GM19395 (cell line): ENCODE results near the gene NOP53.
"Not testable (repeated sequence)": the region's sequence is repeated elsewhere in the genome, so short reads cannot be mapped to it uniquely, and the experiment has no call there.

Source experiments
- ATAC-seq: cut with Tn5 transposase; IDR thresholded peaks from one replicate; pipeline ENCODE4 v1.9.1; 2021; ENCODE audit warnings: mild to moderate bottlenecking, moderate library complexity; ENCODE audit not compliant: unreplicated experiment

NOP53 gene

DNA sequence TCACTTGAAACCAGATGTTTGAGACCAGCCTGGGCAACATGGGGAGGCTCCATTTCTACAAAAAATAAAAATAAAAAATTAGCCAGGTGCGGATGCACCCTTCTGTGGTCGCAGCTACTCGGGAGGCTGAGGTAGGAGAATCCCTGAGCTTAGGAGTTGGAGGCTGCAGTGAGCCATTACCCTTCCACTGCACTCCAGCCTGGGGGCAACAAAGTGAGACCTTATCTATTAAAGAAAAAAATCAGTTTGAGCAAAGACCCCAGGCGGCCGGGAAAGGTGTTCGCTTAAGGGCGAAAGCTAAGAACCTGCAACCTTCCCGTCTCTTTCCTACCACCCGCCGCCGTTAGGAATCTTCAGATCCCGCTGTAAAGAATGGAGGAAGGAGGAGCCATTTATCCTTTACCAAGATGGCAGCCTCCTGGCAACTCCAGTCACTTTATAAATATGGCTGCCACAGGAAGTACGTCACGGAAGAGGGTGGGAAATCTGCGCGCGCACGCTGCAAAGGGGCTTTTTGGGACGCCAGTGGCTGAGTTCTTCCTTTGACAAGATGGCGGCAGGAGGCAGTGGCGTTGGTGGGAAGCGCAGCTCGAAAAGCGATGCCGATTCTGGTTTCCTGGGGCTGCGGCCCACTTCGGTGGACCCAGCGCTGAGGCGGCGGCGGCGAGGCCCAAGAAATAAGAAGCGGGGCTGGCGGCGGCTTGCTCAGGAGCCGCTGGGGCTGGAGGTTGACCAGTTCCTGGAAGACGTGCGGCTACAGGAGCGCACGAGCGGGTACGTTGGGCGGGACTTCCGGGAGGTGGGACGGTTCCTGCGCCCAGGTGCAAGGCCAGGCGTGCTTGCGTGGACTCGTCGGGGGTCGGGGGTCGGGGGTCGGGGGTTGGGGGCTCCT, at the start of gene NOP53:
NOP53 (plus strand) TSS at position 537 of the 892 bp plus-strand sequence; CDS start at position 551, 14 bp downstream.
- ATAC-seq, result peak; percentile 63

- ATAC-seq, result no peak
These were observed 48.7 kb upstream of the NOP53 start for GRCh38 chr19:47696635-47697034.

- no peak for ATAC-seq
These were observed 47.3 kb upstream of the NOP53 start for GRCh38 chr19:47697863-47698609.

GRCh38 chr19:47698631-47699359, 46.6 kb upstream of the NOP53 start:
- ATAC-seq, result no peak

- no peak for ATAC-seq
These were observed 45.9 kb upstream of the NOP53 start for GRCh38 chr19:47699360-47699917.

- no peak for ATAC-seq
These were observed 44.2 kb upstream of the NOP53 start for GRCh38 chr19:47700934-47701716.

- ATAC-seq, result no peak
These were observed 43.4 kb upstream of the NOP53 start for GRCh38 chr19:47701717-47702552.

- no peak for ATAC-seq
These were observed 42.7 kb upstream of the NOP53 start for GRCh38 chr19:47702671-47703070.

DNA sequence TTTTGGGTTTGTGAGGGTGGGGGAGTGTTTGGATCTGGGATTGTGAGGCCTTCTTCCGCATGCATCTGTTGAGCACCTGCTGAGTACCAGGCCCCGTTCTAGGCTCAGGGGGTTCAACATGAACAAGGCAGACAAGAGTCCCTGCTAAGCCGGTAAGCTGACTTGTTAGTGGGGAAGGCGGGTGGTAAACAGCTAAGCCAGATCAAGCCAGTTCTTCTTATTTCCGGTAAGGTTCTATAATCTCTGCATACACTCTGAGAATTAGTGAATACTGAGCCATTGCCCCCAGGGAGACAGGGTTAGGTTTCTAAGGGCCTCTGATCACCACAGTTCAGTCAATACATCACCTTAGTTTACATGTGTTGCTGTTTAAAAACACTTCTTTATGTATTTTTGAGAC, 42.0 kb upstream of the NOP53 start:
- ATAC-seq, result no peak

GRCh38 chr19:47704024-47704423, 41.3 kb upstream of the NOP53 start:
- no peak for ATAC-seq

DNA sequence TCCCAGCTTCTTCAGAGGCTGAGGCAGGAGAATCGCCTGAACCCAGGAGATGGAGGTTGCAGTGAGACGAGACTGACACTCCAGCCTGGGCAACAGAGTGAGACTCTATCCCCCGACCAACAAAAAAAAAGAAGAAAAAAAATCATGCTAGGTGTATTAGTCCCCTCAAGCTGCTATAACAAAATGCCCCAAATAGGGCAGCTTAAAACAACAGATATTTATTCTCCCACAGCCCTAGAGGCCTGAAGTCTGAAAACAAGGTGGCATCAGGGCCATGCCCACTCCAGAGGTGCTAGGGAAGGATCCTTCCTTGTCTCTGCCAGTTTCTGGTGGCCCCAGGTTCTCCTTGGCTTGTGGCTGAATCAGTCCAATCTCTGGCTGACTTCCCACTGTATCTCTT, 40.7 kb upstream of the NOP53 start:
- no peak for ATAC-seq

DNA sequence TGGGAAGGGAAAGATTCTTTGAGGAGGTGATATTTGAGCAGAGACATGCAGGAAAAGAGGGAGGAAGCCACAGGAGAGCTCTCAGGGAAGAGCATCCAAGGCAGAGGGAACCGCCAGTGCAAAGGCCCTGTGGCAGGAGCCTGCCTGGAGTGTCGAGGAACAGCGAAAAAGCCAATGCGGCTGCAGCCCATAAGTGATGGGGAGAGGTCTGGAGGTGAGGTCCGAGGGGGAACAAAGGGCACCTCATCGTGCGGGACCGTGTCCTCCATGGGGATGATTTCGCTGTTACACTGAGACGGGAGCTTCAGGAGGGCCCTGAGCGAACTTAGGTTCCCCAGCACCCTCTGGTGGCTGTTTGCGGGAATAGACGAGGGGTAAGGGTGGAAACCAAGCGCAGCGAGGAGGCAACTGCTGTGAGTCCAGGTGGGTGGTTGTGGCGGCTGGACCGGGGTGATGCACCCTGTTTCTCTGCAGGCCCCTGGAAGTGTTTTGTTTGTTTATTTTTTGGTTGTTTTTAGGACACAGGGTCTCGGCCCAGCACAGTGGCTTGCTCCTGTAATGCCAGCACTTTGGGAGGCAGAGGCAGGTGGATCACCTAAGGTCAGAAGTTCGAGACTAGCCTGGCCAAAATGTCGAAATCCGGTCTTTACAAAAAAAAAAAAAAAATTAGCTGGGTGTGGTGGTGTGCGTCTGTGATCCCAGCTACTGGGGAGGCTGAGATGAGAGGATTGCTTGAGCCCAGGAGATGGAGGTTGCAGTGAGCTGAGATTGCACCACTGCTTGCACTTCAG, 38.0 kb upstream of the NOP53 start:
- ATAC-seq, result no peak

- no peak for ATAC-seq
These were observed 33.6 kb upstream of the NOP53 start for GRCh38 chr19:47711652-47712242.

DNA sequence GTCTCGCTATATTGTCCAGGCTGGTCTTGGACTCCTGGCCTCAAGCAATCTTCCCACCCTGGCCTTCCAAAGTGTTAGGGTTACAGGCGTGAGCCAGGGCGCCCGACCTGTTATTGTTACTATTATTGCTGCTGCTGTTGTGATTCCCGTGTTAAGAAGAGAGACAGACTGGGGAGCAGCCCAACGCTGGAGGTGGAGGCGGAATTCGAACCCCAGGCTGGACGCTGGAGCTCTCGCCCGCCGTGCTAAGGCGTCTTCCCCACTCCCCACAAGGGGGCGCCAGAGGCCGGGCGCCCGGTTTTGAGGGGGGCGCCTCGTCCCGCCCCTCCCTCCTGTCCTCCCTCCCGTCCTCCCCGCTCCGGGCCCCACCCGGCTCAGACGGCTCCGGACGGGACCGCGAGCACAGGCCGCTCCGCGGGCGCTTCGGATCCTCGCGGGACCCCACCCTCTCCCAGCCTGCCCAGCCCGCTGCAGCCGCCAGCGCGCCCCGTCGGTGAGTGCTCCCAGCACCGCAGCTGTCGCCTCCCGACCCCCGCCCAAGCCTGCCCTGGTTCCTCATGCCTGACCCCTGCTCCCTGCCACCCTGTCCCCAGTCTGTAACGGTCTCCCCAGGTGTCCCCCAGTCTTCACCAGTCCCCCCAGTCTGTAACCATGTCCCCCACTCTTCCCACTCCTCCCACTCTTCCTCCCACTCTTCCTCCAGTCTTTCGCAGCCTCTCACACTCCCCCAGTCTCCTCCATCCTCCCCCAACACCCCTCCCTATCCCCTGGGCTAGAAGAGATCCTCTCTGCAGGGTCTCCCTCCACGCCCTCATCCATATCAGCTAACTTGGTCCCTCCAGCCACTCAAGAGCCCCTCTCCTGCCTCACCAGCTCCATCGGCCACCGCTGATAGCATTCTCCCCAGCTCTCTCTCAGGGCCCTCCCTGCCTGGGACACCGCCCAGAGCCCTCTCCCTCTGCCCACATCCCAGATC, 32.0 kb upstream of the NOP53 start, which contains the start of gene EHD2:
EHD2 (plus strand) TSS at position 377 of the 976 bp plus-strand sequence. CDS start 3,191 bp downstream, outside the sequence.
- ATAC-seq, result no peak

GRCh38 chr19:47714339-47714738, 31.0 kb upstream of the NOP53 start:
- ATAC-seq, result no peak

- not testable (repeated sequence) for ATAC-seq
These were observed 30.5 kb upstream of the NOP53 start for GRCh38 chr19:47714855-47715254.
